Endothelial cell of umbilical vein (primary cell): ENCODE measurements around the gene MMP14. TPM values are rescaled to one million over a fixed set of nuclear protein-coding genes. Genes with fewer than 3 reads are reported as not detected.
A peak's percentile ranks its signal among the peaks of the same experiment; 100 is the strongest.

ENCODE experiments used
- BruUV-seq: library from RNA; stranded (reverse); fragments of 400-500 nt; replicated peaks from 2 replicates; lab custom pipeline; 2021; lab: Mats Ljungman, UMichigan
- CTCF ChIA-PET: fragments of 300-600, 350-600 bp; sonication (Branson Sonifier 250); formaldehyde crosslinking; loops from one replicate; lab custom pipeline; 2021; ENCODE audit warnings: antibody characterized with exemption, inconsistent platforms; lab: Charles Lee
- POLR2A ChIA-PET: fragments of 300-600, 350-600 bp; sonication (Branson Sonifier 250); formaldehyde crosslinking; loops from one replicate; lab custom pipeline; 2021; ENCODE audit warnings: antibody characterized with exemption, inconsistent platforms; lab: Charles Lee
- DNase-seq: peaks from one replicate; pipeline ENCODE4 v3.0.0-alpha.2; 2011; ENCODE audit warnings: low read depth, low spot score
- FAIRE-seq: peaks from 2 replicates; lab custom pipeline; 2011; peaks lifted over from hg19 to GRCh38; lab: Jason Lieb, UNC
- H2AFZ ChIP-seq: 2 replicates; pipeline ENCODE4 v1.6.0; 2012; ENCODE audit warnings: low read depth, low read length, control low read depth, inconsistent platforms
- H3K27ac ChIP-seq: 2 replicates; pipeline ENCODE4 v1.5.1; 2011; ENCODE audit warnings: low read depth, mild to moderate bottlenecking, control low read depth, low read length, moderate library complexity; ENCODE audit not compliant: insufficient read depth
- H3K27me3 ChIP-seq, 2 experiments: 2 replicates each; pipeline versions ENCODE4 v1.6.0 to v1.6.1; 2011; ENCODE audit warnings: low read length in 2 of 2, mixed read lengths in 1 of 2; ENCODE audit not compliant: control insufficient read depth in 2 of 2, insufficient read depth in 2 of 2
- H3K36me3 ChIP-seq, 2 experiments: 2 replicates in 1 of 2; 3 replicates in 1 of 2; pipeline ENCODE4 v1.5.1; 2011; ENCODE audit warnings: low read length in 2 of 2, mild to moderate bottlenecking in 1 of 2, moderate library complexity in 1 of 2; ENCODE audit not compliant: control insufficient read depth in 2 of 2, insufficient read depth in 2 of 2; ENCODE audit errors: extremely low read depth in 1 of 2
- H3K4me1 ChIP-seq: 3 replicates; pipeline ENCODE4 v1.5.1; 2011; ENCODE audit warnings: mild to moderate bottlenecking, low read length; ENCODE audit not compliant: control insufficient read depth, insufficient read depth; ENCODE audit errors: extremely low read depth
- H3K4me2 ChIP-seq: 2 replicates; pipeline ENCODE4 v1.6.1; 2011; ENCODE audit warnings: low read length, control low read depth, mixed read lengths; ENCODE audit not compliant: insufficient read depth
- H3K4me3 ChIP-seq, 3 experiments: fragments of 200-600 bp in 1 of 3; sonication (generic), shearing (Covaris generic) in 1 of 3; replicated peaks in 1 of 3; 2 replicates each; pipeline ENCODE4 v1.5.1; 2011 to 2016; ENCODE audit warnings: control low read depth in 3 of 3, low read length in 3 of 3, mild to moderate bottlenecking in 2 of 3, inconsistent platforms in 1 of 3, low read depth in 1 of 3, moderate library complexity in 1 of 3; ENCODE audit not compliant: insufficient read depth in 1 of 3
- H3K79me2 ChIP-seq: 2 replicates; pipeline ENCODE4 v1.6.0; 2012; ENCODE audit warnings: low read length, inconsistent platforms; ENCODE audit not compliant: control insufficient read depth, insufficient read depth
- H3K9ac ChIP-seq: replicated peaks from 2 replicates; pipeline ENCODE3; 2011; ENCODE audit warnings: low read length, control low read depth; ENCODE audit not compliant: insufficient read depth; ENCODE audit errors: extremely low read depth
- H3K9me1 ChIP-seq: replicated peaks from 3 replicates; pipeline ENCODE4 v1.6.0; 2011; ENCODE audit warnings: mild to moderate bottlenecking, low read length; ENCODE audit not compliant: control insufficient read depth, insufficient read depth; ENCODE audit errors: extremely low read depth
- H3K9me3 ChIP-seq: replicated peaks from 2 replicates; pipeline ENCODE4 v1.5.1; 2012; ENCODE audit warnings: low read length, inconsistent platforms; ENCODE audit not compliant: control insufficient read depth, insufficient read depth
- H4K20me1 ChIP-seq: replicated peaks from 2 replicates; pipeline ENCODE3; 2011; ENCODE audit warnings: mild to moderate bottlenecking, low read length; ENCODE audit not compliant: control insufficient read depth, insufficient read depth; ENCODE audit errors: extremely low read depth
- EZH2 ChIP-seq: IDR thresholded peaks from 2 replicates; pipeline ENCODE4 v1.6.1; 2012; ENCODE audit warnings: borderline replicate concordance, low read depth, mild to moderate bottlenecking, moderate library complexity, low read length, inconsistent platforms; ENCODE audit not compliant: severe bottlenecking
- GATA2 ChIP-seq: IDR thresholded peaks from 2 replicates; pipeline ENCODE4 v1.7.0; 2011; ENCODE audit warnings: low read depth, mild to moderate bottlenecking, moderate library complexity, mixed read lengths, low read length; ENCODE audit not compliant: insufficient read length, insufficient read depth
- JUN ChIP-seq: IDR thresholded peaks from 2 replicates; pipeline ENCODE4 v1.6.1; 2011; ENCODE audit warnings: borderline replicate concordance, low read depth; ENCODE audit not compliant: insufficient read length, insufficient read depth
- POLR2A ChIP-seq: IDR thresholded peaks from 2 replicates; pipeline ENCODE4 v1.6.1; 2012; ENCODE audit warnings: low read depth, mild to moderate bottlenecking, control low read depth, low read length
- POLR2AphosphoS5 ChIP-seq: IDR thresholded peaks from 2 replicates; pipeline ENCODE4 v1.6.1; 2012; ENCODE audit warnings: low read depth, mild to moderate bottlenecking, control low read depth, low read length, moderate library complexity; ENCODE audit not compliant: insufficient read depth
- dilution Hi-C: fragments of 300-500 bp; cut with MboI; formaldehyde crosslinking; loops from one replicate; pipeline ENCODE4 v1.15.0; 2019; ENCODE audit warnings: low sequenced_read_pairs; ENCODE audit not compliant: extremely low pct_ligation_motif_present
- intact Hi-C: fragments of 100-400 bp; cut with micrococcal nuclease; formaldehyde crosslinking; loops from one replicate; pipeline ENCODE4 v1.10.0; 2022
- polyA plus RNA-seq, 4 experiments: library from polyadenylated mRNA; depleted of rRNA in 3 of 4; stranded (reverse) in 3 of 4; unstranded in 1 of 4; fragments of >200 nt; gene quantifications; 2 replicates each; pipeline versions ENCODE4 v1.2.1 to v1.2.3, GENCODE V29; 2011 to 2012; ENCODE audit warnings: missing spikeins in 1 of 4
- total RNA-seq: library from RNA; stranded (reverse); gene quantifications from 2 replicates; pipeline ENCODE4 v1.2.3, GENCODE V29; 2021
- TF ChIP-seq, protein P1 (sequence below): IDR thresholded peaks from 2 replicates; pipeline ENCODE4 v1.6.1; 2011; ENCODE audit not compliant: insufficient read depth, insufficient read length

MMP14 gene
- total and polyA plus RNA-seq, 2 donors (not counting 3 experiments of a cell fraction or from before 2014, with no cell fraction given): 506 to 603 TPM

DNA sequence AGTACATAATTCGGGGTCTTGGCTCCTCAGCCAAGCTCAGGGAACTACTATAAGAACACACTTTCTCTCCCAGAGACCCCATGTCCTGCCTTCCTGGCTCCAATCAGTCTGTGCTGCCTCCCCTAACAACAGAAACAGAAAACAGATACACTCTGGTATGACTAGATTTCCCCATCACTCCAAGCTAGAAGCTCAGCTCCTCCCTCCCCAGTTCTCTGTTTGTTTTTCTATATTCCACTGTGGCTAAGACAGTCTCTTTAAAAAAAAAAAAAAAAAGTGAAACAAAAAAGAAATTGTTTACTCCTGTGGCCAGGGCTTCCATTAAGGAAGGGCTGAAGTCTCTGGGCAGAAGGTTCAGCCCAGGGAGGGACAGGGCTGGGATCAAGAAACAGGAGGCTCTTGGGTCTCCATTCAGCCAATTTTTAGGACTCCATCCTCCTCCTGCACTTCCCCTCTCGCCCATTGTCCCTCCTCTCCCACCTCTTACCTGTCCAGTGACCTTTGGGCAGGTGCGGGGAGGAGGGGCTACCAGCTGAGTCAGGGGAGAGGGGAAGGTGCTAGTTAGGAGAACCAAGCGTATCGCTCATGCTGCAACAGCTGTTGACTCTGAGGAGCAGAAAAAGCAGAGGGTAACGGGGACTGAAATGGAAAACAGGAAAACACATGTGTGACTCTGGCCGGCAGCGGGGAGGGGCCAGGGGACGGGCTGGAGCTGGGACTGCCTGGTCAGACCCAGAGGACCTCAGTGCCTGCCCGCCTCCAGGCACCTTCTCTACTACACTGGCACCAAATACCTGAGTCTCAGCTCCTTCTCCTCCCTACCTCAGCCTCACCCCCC is 17.0 kb upstream of the MMP14 start:
- Histone ChIP-seq H3K36me3 (peaks cover 0 to 2% of the 10 kb centered on the region in 2 experiments), H3K9me1 (no peaks in the 10 kb centered on the region), H3K27ac (peak overlapping the region; percentile 78), H3K9me3 (no peaks in the 10 kb centered on the region), H3K9ac (peak overlapping the region; percentile 77), H3K79me2 (no peaks in the 10 kb centered on the region), H4K20me1 (no peaks in the 10 kb centered on the region), H3K27me3 (no peaks in the 10 kb centered on the region), H3K4me2 (peak overlapping the region; percentile 71), H3K4me3 (peak overlapping the region in 2 of 3 experiments; percentile 41 to 45), H2AFZ (peak overlapping the region; percentile 83), H3K4me1 (peaks cover 45% of the 10 kb centered on the region)
- dilution Hi-C loops: no loop called here
- ChIA-PET CTCF (interaction anchor here (0.7 to 7.7 kb wide), 20 partner anchors 10 to 262 kb away, joined by 3 to 77 read pairs (median 4); partner anchors contain the start of genes LRP10 and OXA1L), POLR2A (interaction anchor here (0.7 to 1.2 kb wide), 5 partner anchors 28 to 279 kb away, joined by 4 to 7 read pairs (median 4); no protein-coding TSS in a partner anchor)
- intact Hi-C loops: loop anchor here (2.0 kb wide), 2 partner anchors 53 to 119 kb away; partner anchors contain the start of gene OXA1L
- peak; percentile 47 for TF ChIP-seq POLR2AphosphoS5
- TF ChIP-seq, protein P1, sequence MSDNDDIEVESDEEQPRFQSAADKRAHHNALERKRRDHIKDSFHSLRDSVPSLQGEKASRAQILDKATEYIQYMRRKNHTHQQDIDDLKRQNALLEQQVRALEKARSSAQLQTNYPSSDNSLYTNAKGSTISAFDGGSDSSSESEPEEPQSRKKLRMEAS: no peak
- TSS peak; percentile 74 for BruUV-seq
- peak; percentile 87 for DNase-seq
- peak; percentile 70 for FAIRE-seq

DNA sequence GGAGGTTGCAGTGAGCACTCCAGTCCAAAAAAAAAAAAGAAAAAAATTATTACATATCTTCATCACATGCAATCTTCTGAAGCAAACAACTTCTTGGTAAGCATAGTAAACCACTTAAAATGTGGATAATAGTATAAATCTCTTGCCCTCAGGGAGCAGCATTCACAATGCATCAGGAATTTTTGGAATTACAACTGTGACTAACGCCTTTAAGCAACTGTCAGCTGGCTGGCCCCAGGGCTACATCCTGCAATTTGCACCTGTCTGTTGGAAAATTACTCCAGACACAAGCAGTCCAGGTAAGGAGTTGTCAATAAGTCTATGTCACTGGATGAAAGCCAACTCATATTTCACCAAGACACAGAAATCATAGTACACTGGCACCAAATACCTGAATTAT is 15.7 kb upstream of the MMP14 start:
- FAIRE-seq (no peak), DNase-seq (no peak)
- Histone ChIP-seq H3K9ac (no peak overlapping the region), H4K20me1 (no peaks in the 10 kb centered on the region), H3K27me3 (no peaks in the 10 kb centered on the region), H3K9me3 (no peaks in the 10 kb centered on the region), H3K4me3 (no peak overlapping the region), H3K9me1 (no peaks in the 10 kb centered on the region), H3K4me2 (no peak overlapping the region), H3K27ac (no peak overlapping the region), H3K79me2 (no peaks in the 10 kb centered on the region), H3K4me1 (peaks cover 52% of the 10 kb centered on the region), H2AFZ (no peak overlapping the region), H3K36me3 (no peaks in the 10 kb centered on the region)
- intact Hi-C loops (loop anchor here (10.0 kb wide), 1 partner anchor 234 kb away; the partner anchor contains the start of gene CDH24), dilution Hi-C loops (no loop called here)
- TF ChIP-seq EZH2 (no peak), POLR2A (no peak), POLR2AphosphoS5 (no peak), JUN (no peak), GATA2 (no peak)
- TF ChIP-seq, protein P1: no peak
- POLR2A ChIA-PET: no interaction called here
- no TSS peak for BruUV-seq
- CTCF ChIA-PET: interaction anchor here (1.0 to 6.9 kb wide), 5 partner anchors 31 to 261 kb away, joined by 3 to 313 read pairs (median 63); no protein-coding TSS in a partner anchor
